Cardiac muscle cell (in vitro differentiated cells and primary cell): Measurements from ENCODE around the gene BTLA. TPM values are rescaled to one million over a fixed set of nuclear protein-coding genes. Genes with fewer than 3 reads are reported as not detected.

ENCODE experiments used
- DNase-seq, 2 donors: peaks; one replicate each; pipeline versions ENCODE4 v3.0.0 to v3.0.0-alpha.2; 2010 to 2017; ENCODE audit warnings: low read depth in 1 of 2, low spot score in 1 of 2
- H3K27ac ChIP-seq: fragments of 200-600 bp; sonication (generic); 2 replicates; pipeline ENCODE4 v1.5.1; 2016
- H3K27me3 ChIP-seq: fragments of 200-600 bp; sonication (generic); 2 replicates; pipeline ENCODE4 v1.6.0; 2016; ENCODE audit warnings: control low read depth
- H3K36me3 ChIP-seq: fragments of 200-600 bp; sonication (generic); 2 replicates; pipeline ENCODE4 v1.5.1; 2016; ENCODE audit warnings: control low read depth
- H3K4me1 ChIP-seq: fragments of 200-600 bp; sonication (generic); 2 replicates; pipeline ENCODE4 v1.8.1; 2017; ENCODE audit warnings: low read depth, mild to moderate bottlenecking, mixed run types
- H3K4me3 ChIP-seq: fragments of 200-600 bp; sonication (generic); 2 replicates; pipeline ENCODE4 v1.5.1; 2016; ENCODE audit warnings: mild to moderate bottlenecking
- H3K9me3 ChIP-seq: fragments of 200-600 bp; sonication (generic); 2 replicates; pipeline ENCODE4 v1.5.1; 2017; ENCODE audit warnings: low read depth, mild to moderate bottlenecking, control low read depth
- CTCF ChIP-seq: IDR thresholded peaks from 2 replicates; pipeline ENCODE4 v1.5.1; 2012; ENCODE audit warnings: low read depth, mild to moderate bottlenecking, low read length
- polyA plus RNA-seq: library from polyadenylated mRNA; unstranded; fragments of >200 nt; fragmentation: Nextera tagmentation; extraction: Ambion mirVana; gene quantifications from 2 replicates; pipeline ENCODE4 v1.2.1, GENCODE V29; 2016
- total RNA-seq: library from RNA; depleted of rRNA; stranded (reverse); fragments of >200 nt; gene quantifications from 2 replicates; pipeline ENCODE4 v1.2.3, GENCODE V29; 2016

The BTLA gene
- total and polyA plus RNA-seq, 2 experiments from 2014 or later: not detected

- TF ChIP-seq CTCF: no peak
- H3K9me3 ChIP-seq: no peaks in the 10 kb centered on the region
- H3K27me3 ChIP-seq: no peaks in the 10 kb centered on the region
- no peak overlapping the region for H3K27ac ChIP-seq
- no peaks in the 10 kb centered on the region for H3K4me1 ChIP-seq
- no peaks in the 10 kb centered on the region for H3K36me3 ChIP-seq
- H3K4me3 ChIP-seq: no peak overlapping the region
- DNase-seq: no peak
Observed at GRCh38 chr3:112505907-112506306, 6.6 kb upstream of the BTLA start.

- H3K27ac ChIP-seq: no peak overlapping the region
- H3K36me3 ChIP-seq: no peaks in the 10 kb centered on the region
- no peaks in the 10 kb centered on the region for H3K27me3 ChIP-seq
- no peaks in the 10 kb centered on the region for H3K9me3 ChIP-seq
- H3K4me3 ChIP-seq: no peak overlapping the region
- TF ChIP-seq CTCF: no peak
- DNase-seq: no peak
- no peaks in the 10 kb centered on the region for H3K4me1 ChIP-seq
Observed at GRCh38 chr3:112504123-112504522, 4.9 kb upstream of the BTLA start.

- no peak for DNase-seq
- Histone ChIP-seq H3K27me3 (no peaks in the 10 kb centered on the region), H3K4me1 (no peaks in the 10 kb centered on the region), H3K9me3 (no peaks in the 10 kb centered on the region), H3K36me3 (no peaks in the 10 kb centered on the region), H3K27ac (no peak overlapping the region), H3K4me3 (no peak overlapping the region)
- TF ChIP-seq CTCF: no peak
Observed at GRCh38 chr3:112503304-112503972, 4.2 kb upstream of the BTLA start.

GRCh38 chr3:112500621-112501020 is 1.3 kb upstream of the BTLA start:
- H3K36me3 ChIP-seq: no peaks in the 10 kb centered on the region
- no peak overlapping the region for H3K4me3 ChIP-seq
- H3K27ac ChIP-seq: no peak overlapping the region
- H3K4me1 ChIP-seq: no peaks in the 10 kb centered on the region
- H3K9me3 ChIP-seq: no peaks in the 10 kb centered on the region
- TF ChIP-seq CTCF: no peak
- H3K27me3 ChIP-seq: no peaks in the 10 kb centered on the region
- DNase-seq: no peak

- no peak for DNase-seq
- no peaks in the 10 kb centered on the region for H3K9me3 ChIP-seq
- no peak overlapping the region for H3K27ac ChIP-seq
- H3K36me3 ChIP-seq: no peaks in the 10 kb centered on the region
- no peaks in the 10 kb centered on the region for H3K4me1 ChIP-seq
- TF ChIP-seq CTCF: no peak
- no peak overlapping the region for H3K4me3 ChIP-seq
- H3K27me3 ChIP-seq: no peaks in the 10 kb centered on the region
Observed at GRCh38 chr3:112497897-112498548, 1.2 kb downstream of the BTLA start.
